ENCODE results near the gene SF1.

SF1 gene

GRCh38 chr11:64728757-64729365, 49.5 kb downstream of the SF1 start:
- no peak for DNase-seq (ENCODE audit: low read depth)
- TF ChIP-seq, protein P1, sequence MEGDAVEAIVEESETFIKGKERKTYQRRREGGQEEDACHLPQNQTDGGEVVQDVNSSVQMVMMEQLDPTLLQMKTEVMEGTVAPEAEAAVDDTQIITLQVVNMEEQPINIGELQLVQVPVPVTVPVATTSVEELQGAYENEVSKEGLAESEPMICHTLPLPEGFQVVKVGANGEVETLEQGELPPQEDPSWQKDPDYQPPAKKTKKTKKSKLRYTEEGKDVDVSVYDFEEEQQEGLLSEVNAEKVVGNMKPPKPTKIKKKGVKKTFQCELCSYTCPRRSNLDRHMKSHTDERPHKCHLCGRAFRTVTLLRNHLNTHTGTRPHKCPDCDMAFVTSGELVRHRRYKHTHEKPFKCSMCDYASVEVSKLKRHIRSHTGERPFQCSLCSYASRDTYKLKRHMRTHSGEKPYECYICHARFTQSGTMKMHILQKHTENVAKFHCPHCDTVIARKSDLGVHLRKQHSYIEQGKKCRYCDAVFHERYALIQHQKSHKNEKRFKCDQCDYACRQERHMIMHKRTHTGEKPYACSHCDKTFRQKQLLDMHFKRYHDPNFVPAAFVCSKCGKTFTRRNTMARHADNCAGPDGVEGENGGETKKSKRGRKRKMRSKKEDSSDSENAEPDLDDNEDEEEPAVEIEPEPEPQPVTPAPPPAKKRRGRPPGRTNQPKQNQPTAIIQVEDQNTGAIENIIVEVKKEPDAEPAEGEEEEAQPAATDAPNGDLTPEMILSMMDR (IDR thresholded peaks at IDR 0.05; ENCODE audit: low read length, missing control alignments) = no peak
- no peak overlapping the region for H3K4me3 ChIP-seq (replicated peaks; ENCODE audit: low read depth, low read length)

GRCh38 chr11:64726867-64727530, 51.3 kb downstream of the SF1 start:
- no peak for DNase-seq (ENCODE audit: low read depth)
- no peak overlapping the region for H3K4me3 ChIP-seq (replicated peaks; ENCODE audit: low read depth, low read length)
- TF ChIP-seq, protein P1 (IDR thresholded peaks at IDR 0.05; ENCODE audit: low read length, missing control alignments) = no peak

GRCh38 chr11:64726211-64726641, 52.1 kb downstream of the SF1 start:
- TF ChIP-seq, protein P1 (IDR thresholded peaks at IDR 0.05; ENCODE audit: low read length, missing control alignments) = no peak
- H3K4me3 ChIP-seq (replicated peaks; ENCODE audit: low read depth, low read length) = no peak overlapping the region
- no peak for DNase-seq (ENCODE audit: low read depth)

- H3K4me3 ChIP-seq (replicated peaks; ENCODE audit: low read depth, low read length) = no peak overlapping the region
- no peak for DNase-seq (ENCODE audit: low read depth)
- TF ChIP-seq, protein P1 (IDR thresholded peaks at IDR 0.05; ENCODE audit: low read length, missing control alignments) = no peak
Observed at GRCh38 chr11:64724863-64725532, 53.3 kb downstream of the SF1 start.

GRCh38 chr11:64723907-64724862, 54.2 kb downstream of the SF1 start:
- H3K4me3 ChIP-seq (replicated peaks; ENCODE audit: low read depth, low read length) = no peak overlapping the region
- DNase-seq (ENCODE audit: low read depth) = no peak
- TF ChIP-seq, protein P1 (IDR thresholded peaks at IDR 0.05; ENCODE audit: low read length, missing control alignments) = no peak

DNA sequence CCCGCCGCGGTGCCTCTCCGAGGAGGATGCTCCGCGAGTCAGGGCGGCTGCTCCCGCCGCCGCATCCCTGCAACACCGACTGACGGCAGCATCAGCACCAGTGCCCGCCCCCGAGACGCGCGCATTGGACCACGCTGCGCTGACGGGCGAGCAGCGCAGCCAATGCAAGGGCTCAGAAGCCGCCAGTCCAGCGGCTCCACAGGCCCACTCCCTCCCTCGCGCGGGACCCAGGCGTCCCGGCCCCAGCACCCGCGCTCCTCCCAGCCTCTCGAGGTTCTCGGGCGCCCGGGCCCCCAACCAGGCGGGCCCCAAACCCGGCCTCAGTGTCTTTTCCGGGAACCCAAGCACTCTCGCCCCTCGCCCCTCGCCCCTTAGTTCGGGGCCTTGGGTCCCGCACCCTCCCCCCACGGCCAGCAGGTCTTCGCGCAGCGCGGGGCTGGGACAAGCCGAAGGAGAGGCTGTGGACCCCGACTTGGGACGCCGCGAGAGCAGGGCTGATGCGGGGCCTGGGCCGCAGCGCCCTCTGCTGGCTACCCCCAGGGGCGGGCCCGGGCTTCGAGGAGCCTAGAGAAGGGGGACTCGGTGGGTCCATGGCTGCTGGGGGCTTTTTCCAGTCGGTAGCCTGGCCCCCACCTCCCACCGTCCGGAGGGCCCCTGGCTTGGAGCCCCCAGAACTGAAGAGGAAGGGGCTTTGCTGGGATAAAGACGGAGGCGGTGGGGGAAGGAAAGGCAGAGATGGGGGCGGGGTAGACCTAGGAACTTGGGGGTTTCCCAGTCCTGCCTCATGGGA, 55.0 kb downstream of the SF1 start, which contains the start of gene NRXN2:
NRXN2 (minus strand) TSS at position 81 of the 790 bp plus-strand sequence. CDS start 9,498 bp downstream, outside the sequence.
- H3K4me3 ChIP-seq (replicated peaks; ENCODE audit: low read depth, low read length) = peak within 1 kb of the TSS; percentile 63
- DNase-seq (ENCODE audit: low read depth) = peak; percentile 77
- TF ChIP-seq, protein P1 (IDR thresholded peaks at IDR 0.05; ENCODE audit: low read length, missing control alignments) = peak; percentile 77

Measured in fibroblast of pulmonary artery (primary cell).